GM19468 (cell line): Measurements from ENCODE around the gene TP53TG3E.
"Not testable (repeated sequence)": the region's sequence is repeated elsewhere in the genome, so short reads cannot be mapped to it uniquely, and the experiment has no call there.

Experiments used
- ATAC-seq: cut with Tn5 transposase; IDR thresholded peaks from one replicate; pipeline ENCODE4 v1.9.1; 2021; ENCODE audit warnings: mild to moderate bottlenecking, moderate library complexity, moderate number of reproducible peaks; ENCODE audit not compliant: unreplicated experiment; ENCODE audit errors: extremely low read depth

TP53TG3E gene, protein sequence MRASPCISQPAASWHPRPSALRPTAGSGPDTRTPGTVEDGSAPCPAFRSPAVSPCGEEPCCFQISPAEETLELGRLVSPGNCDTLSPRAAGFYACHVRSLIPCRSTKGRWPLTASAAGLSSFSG

DNA sequence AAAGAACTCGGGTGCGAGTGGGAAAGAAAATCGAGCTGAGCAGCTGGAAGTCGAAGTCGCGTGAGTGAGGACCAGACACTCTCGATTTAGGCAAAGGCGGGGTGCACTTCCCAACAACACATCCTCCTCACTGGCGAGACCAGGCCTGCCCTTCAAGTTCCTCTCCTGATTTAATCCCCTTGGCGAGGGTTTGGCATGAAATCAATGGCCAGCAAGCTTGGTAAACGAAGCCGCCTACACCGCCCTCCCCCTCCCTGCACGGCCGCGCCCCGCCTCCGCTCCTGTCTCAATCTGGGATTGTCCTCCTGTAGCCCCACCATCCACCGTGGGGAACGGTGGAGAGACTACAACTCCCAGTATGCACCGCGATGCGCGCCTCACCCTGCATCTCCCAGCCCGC is at the start of gene TP53TG3E:
Gene TP53TG3E (plus strand): TSS at position 301 of the 400 bp plus-strand sequence. CDS start 68 bp downstream, at position 369.
- ATAC-seq, result not testable (repeated sequence)

DNA sequence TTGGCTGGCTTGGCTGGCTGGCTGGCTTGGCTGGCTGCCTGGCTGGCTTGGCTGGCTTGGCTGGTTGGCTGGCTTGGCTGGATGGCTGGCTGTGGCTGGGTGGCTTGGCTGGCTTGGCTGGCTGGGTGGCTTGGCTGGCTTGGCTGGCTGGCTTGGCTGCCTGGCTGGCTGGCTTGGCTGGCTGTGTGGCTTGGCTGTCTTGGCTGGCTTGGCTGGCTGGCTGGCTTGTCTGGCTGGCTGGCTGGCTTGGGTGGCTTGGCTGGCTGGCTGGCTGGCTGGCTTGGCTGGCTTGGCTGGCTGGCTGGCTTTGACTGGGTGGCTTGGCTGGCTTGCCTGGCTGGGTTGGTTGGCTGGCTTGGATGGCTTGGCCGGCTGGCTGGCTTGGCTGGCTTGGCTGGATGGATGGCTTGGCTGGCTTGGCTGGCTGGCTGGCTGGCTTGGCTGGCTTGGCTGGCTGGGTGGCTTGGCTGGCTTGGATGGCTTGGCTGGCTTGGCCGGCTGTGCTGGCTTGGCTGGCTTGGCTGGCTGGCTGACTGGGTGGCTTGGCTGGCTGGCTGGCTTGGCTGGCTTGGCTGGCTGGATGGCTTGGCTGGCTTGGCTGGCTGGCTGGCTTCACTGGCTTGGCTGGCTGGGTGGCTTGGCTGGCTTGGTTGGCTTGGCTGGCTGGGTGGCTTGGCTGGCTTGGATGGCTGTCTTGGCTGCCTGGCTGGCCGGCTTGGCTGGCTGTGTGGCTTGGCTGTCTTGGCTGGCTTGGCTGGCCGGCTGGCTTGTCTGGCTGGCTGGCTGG is 32.3 kb downstream of the TP53TG3E start:
- not testable (repeated sequence) for ATAC-seq

DNA sequence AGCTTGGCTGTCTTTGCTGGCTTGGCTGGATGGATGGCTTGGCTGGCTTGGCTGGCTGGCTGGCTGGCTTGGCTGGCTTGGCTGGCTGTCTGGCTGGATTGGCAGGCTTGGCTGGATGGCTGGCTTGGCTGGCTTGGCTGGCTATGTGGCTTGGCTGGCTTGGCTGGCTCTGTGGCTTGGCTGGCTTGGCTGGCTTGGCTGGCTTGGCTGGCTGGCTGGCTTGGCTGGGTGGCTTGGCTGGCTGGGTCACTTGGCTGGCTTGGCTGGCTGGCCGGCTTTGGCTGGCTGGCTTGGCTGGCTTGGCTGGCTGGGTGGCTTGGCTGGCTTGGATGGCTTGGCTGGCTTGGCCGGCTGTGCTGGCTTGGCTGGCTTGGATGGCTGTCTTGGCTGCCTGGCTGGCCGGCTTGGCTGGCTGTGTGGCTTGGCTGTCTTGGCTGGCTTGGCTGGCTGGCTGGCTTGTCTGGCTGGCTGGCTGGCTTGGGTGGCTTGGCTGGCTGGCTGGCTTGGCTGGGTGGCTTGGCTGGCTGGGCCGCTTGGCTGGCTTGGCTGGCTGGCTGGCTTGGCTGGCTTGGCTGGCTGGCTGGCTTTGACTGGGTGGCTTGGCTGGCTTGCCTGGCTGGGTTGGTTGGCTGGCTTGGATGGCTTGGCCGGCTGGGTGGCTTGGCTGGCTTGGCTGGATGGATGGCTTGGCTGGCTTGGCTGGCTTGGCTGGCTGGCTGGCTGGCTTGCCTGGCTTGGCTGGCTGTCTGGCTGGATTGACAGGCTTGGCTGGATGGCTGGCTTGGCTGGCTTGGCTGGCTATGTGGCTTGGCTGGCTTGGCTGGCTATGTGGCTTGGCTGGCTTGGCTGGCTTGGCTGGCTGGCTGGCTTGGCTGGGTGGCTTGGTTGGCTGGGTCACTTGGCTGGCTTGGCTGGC is 33.8 kb downstream of the TP53TG3E start:
- ATAC-seq, result not testable (repeated sequence)

DNA sequence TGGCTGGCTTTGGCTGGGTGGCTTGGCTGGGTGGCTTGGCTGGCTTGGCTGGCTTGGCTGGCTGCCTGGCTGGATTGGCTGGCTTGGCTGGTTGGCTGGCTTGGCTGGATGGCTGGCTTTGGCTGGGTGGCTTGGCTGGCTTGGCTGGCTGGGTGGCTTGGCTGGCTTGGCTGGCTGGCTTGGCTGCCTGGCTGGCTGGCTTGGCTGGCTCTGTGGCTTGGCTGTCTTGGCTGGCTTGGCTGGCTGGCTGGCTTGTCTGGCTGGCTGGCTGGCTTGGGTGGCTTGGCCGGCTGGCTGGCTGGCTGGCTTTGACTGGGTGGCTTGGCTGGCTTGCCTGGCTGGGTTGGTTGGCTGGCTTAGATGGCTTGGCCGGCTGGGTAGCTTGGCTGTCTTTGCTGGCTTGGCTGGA is 34.4 kb downstream of the TP53TG3E start:
- ATAC-seq, result not testable (repeated sequence)

DNA sequence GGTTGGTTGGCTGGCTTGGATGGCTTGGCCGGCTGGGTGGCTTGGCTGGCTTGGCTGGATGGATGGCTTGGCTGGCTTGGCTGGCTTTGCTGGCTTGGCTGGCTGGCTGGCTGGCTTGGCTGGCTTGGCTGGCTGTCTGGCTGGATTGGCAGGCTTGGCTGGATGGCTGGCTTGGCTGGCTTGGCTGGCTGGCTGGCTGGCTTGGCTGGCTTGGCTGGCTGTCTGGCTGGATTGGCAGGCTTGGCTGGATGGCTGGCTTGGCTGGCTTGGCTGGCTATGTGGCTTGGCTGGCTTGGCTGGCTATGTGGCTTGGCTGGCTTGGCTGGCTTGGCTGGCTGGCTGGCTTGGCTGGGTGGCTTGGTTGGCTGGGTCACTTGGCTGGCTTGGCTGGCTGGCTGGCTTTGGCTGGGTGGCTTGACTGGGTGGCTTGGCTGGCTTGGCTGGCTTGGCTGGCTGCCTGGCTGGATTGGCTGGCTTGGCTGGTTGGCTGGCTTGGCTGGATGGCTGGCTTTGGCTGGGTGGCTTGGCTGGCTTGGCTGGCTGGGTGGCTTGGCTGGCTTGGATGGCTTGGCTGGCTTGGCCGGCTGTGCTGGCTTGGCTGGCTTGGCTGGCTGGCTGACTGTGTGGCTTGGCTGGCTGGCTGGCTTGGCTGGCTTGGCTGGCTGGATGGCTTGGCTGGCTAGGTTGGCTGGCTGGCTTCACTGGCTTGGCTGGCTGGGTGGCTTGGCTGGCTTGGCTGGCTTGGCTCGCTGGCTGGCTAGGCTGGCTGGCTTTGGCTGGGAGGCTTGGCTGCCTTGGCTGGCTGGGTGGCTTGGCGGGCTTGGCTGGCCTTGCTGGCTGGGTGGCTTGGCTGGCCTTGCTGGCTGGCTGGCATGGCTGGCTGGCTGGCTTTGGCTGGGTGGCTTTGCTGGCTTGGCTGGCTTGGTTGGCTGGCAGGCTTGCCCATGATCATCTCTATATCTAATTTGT is 35.3 kb downstream of the TP53TG3E start:
- not testable (repeated sequence) for ATAC-seq
